Measurements from ENCODE around the gene RASSF8. TPM values are rescaled to one million over a fixed set of nuclear protein-coding genes. Genes with fewer than 3 reads are reported as not detected.

RASSF8 gene
- total RNA-seq, 3 donors from 2014 or later (not counting 1 experiment from before 2014, with no cell fraction given), result 0.35 to 1.3 (median 1.2) TPM

- 55% methylated on average over 6 of the region's 6 CpGs for WGBS (ENCODE audit: insufficient coverage)
- Histone ChIP-seq H3K4me3 (ENCODE audit: low read length) (no peak overlapping the region), H3K9me3 (ENCODE audit: control insufficient read depth, insufficient read depth, low read length) (no peaks in the 10 kb centered on the region), H3K27me3 (ENCODE audit: control insufficient read depth, insufficient read depth, low read length) (peaks cover 27% of the 10 kb centered on the region), H3K4me1 (ENCODE audit: control insufficient read depth, insufficient read depth, low read length) (peaks cover 18% of the 10 kb centered on the region), H3K27ac (ENCODE audit: low read length) (no peak overlapping the region), H3K36me3 (ENCODE audit: control insufficient read depth, insufficient read depth, low read length) (no peaks in the 10 kb centered on the region)
- Mint-ChIP-seq H3K4me3 (no peak overlapping the region), H3K36me3 (no peaks in the 10 kb centered on the region), H3K9me3 (no peaks in the 10 kb centered on the region), H3K27me3 (ENCODE audit: low read depth in 2 of 2) (peaks cover 47 to 65% of the 10 kb centered on the region in 2 donors), H3K4me1 (peaks cover 8 to 23% of the 10 kb centered on the region in 2 donors), H3K27ac (no peak overlapping the region)
- intact Hi-C loops (cut with micrococcal nuclease), result no loop called here
- ATAC-seq (no peak), DNase-seq (no peak)
- TF ChIP-seq CTCF (IDR thresholded peaks at IDR 0.05), result no peak
Measured at GRCh38 chr12:26116829-26117715, 158.6 kb downstream of the RASSF8 start.

GRCh38 chr12:26118308-26118707 is 159.8 kb downstream of the RASSF8 start:
- Histone ChIP-seq H3K27ac (ENCODE audit: low read length) (no peak overlapping the region), H3K27me3 (ENCODE audit: control insufficient read depth, insufficient read depth, low read length) (peaks cover 29% of the 10 kb centered on the region), H3K4me1 (ENCODE audit: control insufficient read depth, insufficient read depth, low read length) (peaks cover 24% of the 10 kb centered on the region), H3K4me3 (ENCODE audit: low read length) (no peak overlapping the region), H3K9me3 (ENCODE audit: control insufficient read depth, insufficient read depth, low read length) (no peaks in the 10 kb centered on the region), H3K36me3 (ENCODE audit: control insufficient read depth, insufficient read depth, low read length) (no peaks in the 10 kb centered on the region)
- no peak for DNase-seq
- Mint-ChIP-seq H3K9me3 (no peaks in the 10 kb centered on the region), H3K4me3 (no peak overlapping the region), H3K36me3 (no peaks in the 10 kb centered on the region), H3K4me1 (peaks cover 11 to 27% of the 10 kb centered on the region in 2 donors), H3K27me3 (ENCODE audit: low read depth in 2 of 2) (peaks cover 42 to 59% of the 10 kb centered on the region in 2 donors), H3K27ac (no peak overlapping the region)
- intact Hi-C loops (cut with micrococcal nuclease), result no loop called here
- TF ChIP-seq CTCF (IDR thresholded peaks at IDR 0.05), result no peak
- WGBS (ENCODE audit: insufficient coverage), result 58% methylated on average over 3 of the region's 4 CpGs
- ATAC-seq, result no peak

- no peak overlapping the region for H3K27ac Mint-ChIP-seq
- Histone ChIP-seq H3K27me3 (ENCODE audit: control insufficient read depth, insufficient read depth, low read length) (peaks cover 35% of the 10 kb centered on the region), H3K4me3 (ENCODE audit: low read length) (no peak overlapping the region), H3K4me1 (ENCODE audit: control insufficient read depth, insufficient read depth, low read length) (peaks cover 22% of the 10 kb centered on the region), H3K27ac (ENCODE audit: low read length) (no peak overlapping the region), H3K36me3 (ENCODE audit: control insufficient read depth, insufficient read depth, low read length) (no peaks in the 10 kb centered on the region), H3K9me3 (ENCODE audit: control insufficient read depth, insufficient read depth, low read length) (no peaks in the 10 kb centered on the region)
- no peak overlapping the region for H3K4me3 Mint-ChIP-seq
- ATAC-seq (no peak), DNase-seq (peak in 1 of 2 donors; percentile 44)
- H3K4me1 Mint-ChIP-seq, result peaks cover 10 to 28% of the 10 kb centered on the region in 2 donors
- intact Hi-C loops (cut with micrococcal nuclease), result no loop called here
- WGBS (ENCODE audit: insufficient coverage), result 10% methylated on average over 1 of the region's 2 CpGs
- H3K27me3 Mint-ChIP-seq (ENCODE audit: low read depth in 2 of 2), result peaks cover 43 to 66% of the 10 kb centered on the region in 2 donors
- H3K36me3 Mint-ChIP-seq, result no peaks in the 10 kb centered on the region
- no peaks in the 10 kb centered on the region for H3K9me3 Mint-ChIP-seq
- TF ChIP-seq CTCF (IDR thresholded peaks at IDR 0.05), result no peak
Measured at GRCh38 chr12:26119391-26119989, 161.0 kb downstream of the RASSF8 start.

Measured in natural killer cell (primary cell).